ENCODE data around the gene CD300E. TPM values are rescaled to one million over a fixed set of nuclear protein-coding genes. Genes with fewer than 3 reads are reported as not detected.
A peak's percentile ranks its signal among the peaks of the same experiment; 100 is the strongest.

CD300E gene
- total and polyA plus RNA-seq, 2 donors (not counting 3 experiments of a cell fraction or from before 2014, with no cell fraction given): not detected

GRCh38 chr17:74643826-74644225, 20.3 kb upstream of the CD300E start:
- no peak overlapping the region for H3K4me2 ChIP-seq (ENCODE audit: insufficient read depth, low read length)
- H3K9me1 ChIP-seq (replicated peaks; ENCODE audit: control insufficient read depth, extremely low read depth, insufficient read depth, low read length): no peaks in the 10 kb centered on the region
- intact Hi-C loops (cut with micrococcal nuclease) (no loop called here), dilution Hi-C loops (cut with MboI; ENCODE audit: extremely low pct_ligation_motif_present, low sequenced_read_pairs) (no loop called here)
- FAIRE-seq (no peak), DNase-seq (ENCODE audit: low read depth, low spot score) (no peak)
- no TSS peak for BruUV-seq (replicated peaks)
- H3K27me3 ChIP-seq (ENCODE audit: control insufficient read depth in 2 of 2, insufficient read depth in 2 of 2, low read length in 2 of 2): no peaks in the 10 kb centered on the region
- no peak overlapping the region for H3K4me3 ChIP-seq (replicated peaks in 1 of 3; ENCODE audit: insufficient read depth in 1 of 3, low read depth in 1 of 3, low read length in 3 of 3)
- H3K27ac ChIP-seq (ENCODE audit: insufficient read depth, low read depth, low read length): no peak overlapping the region
- TF ChIP-seq EZH2 (IDR thresholded peaks at IDR 0.05; ENCODE audit: borderline replicate concordance, low read depth, low read length, severe bottlenecking): no peak
- TF ChIP-seq GATA2 (IDR thresholded peaks at IDR 0.05; ENCODE audit: insufficient read depth, insufficient read length, low read depth, low read length): no peak
- no peak for TF ChIP-seq CTCF (IDR thresholded peaks at IDR 0.05; ENCODE audit: extremely low read depth in 1 of 2, insufficient read depth in 1 of 2, low read depth in 1 of 2, low read length in 2 of 2)
- ChIA-PET POLR2A (no interaction called here), CTCF (no interaction called here)
- no peaks in the 10 kb centered on the region for H4K20me1 ChIP-seq (replicated peaks; ENCODE audit: control insufficient read depth, extremely low read depth, insufficient read depth, low read length)
- H3K4me1 ChIP-seq (ENCODE audit: control insufficient read depth, extremely low read depth, insufficient read depth, low read length): no peaks in the 10 kb centered on the region
- no peak overlapping the region for H2AFZ ChIP-seq (ENCODE audit: low read depth, low read length)
- no peaks in the 10 kb centered on the region for H3K36me3 ChIP-seq (ENCODE audit: control insufficient read depth in 2 of 2, extremely low read depth in 1 of 2, insufficient read depth in 2 of 2, low read length in 2 of 2)
- H3K79me2 ChIP-seq (ENCODE audit: control insufficient read depth, insufficient read depth, low read length): no peaks in the 10 kb centered on the region
- H3K9ac ChIP-seq (replicated peaks; ENCODE audit: extremely low read depth, insufficient read depth, low read length): no peak overlapping the region
- no peaks in the 10 kb centered on the region for H3K9me3 ChIP-seq (replicated peaks; ENCODE audit: control insufficient read depth, insufficient read depth, low read length)

- Histone ChIP-seq H3K9me3 (replicated peaks; ENCODE audit: control insufficient read depth, insufficient read depth, low read length) (no peaks in the 10 kb centered on the region), H3K36me3 (ENCODE audit: control insufficient read depth in 2 of 2, extremely low read depth in 1 of 2, insufficient read depth in 2 of 2, low read length in 2 of 2) (no peaks in the 10 kb centered on the region), H3K79me2 (ENCODE audit: control insufficient read depth, insufficient read depth, low read length) (no peaks in the 10 kb centered on the region), H4K20me1 (replicated peaks; ENCODE audit: control insufficient read depth, extremely low read depth, insufficient read depth, low read length) (no peaks in the 10 kb centered on the region), H3K9me1 (replicated peaks; ENCODE audit: control insufficient read depth, extremely low read depth, insufficient read depth, low read length) (no peaks in the 10 kb centered on the region), H3K4me1 (ENCODE audit: control insufficient read depth, extremely low read depth, insufficient read depth, low read length) (no peaks in the 10 kb centered on the region), H2AFZ (ENCODE audit: low read depth, low read length) (no peak overlapping the region), H3K4me3 (replicated peaks in 1 of 3; ENCODE audit: insufficient read depth in 1 of 3, low read depth in 1 of 3, low read length in 3 of 3) (no peak overlapping the region), H3K9ac (replicated peaks; ENCODE audit: extremely low read depth, insufficient read depth, low read length) (no peak overlapping the region), H3K27ac (ENCODE audit: insufficient read depth, low read depth, low read length) (no peak overlapping the region), H3K27me3 (ENCODE audit: control insufficient read depth in 2 of 2, insufficient read depth in 2 of 2, low read length in 2 of 2) (no peaks in the 10 kb centered on the region), H3K4me2 (ENCODE audit: insufficient read depth, low read length) (no peak overlapping the region)
- intact Hi-C loops (cut with micrococcal nuclease) (no loop called here), dilution Hi-C loops (cut with MboI; ENCODE audit: extremely low pct_ligation_motif_present, low sequenced_read_pairs) (no loop called here)
- DNase-seq (ENCODE audit: low read depth, low spot score) (no peak), FAIRE-seq (peak; percentile 15)
- POLR2A ChIA-PET: no interaction called here
- TF ChIP-seq MAX (IDR thresholded peaks at IDR 0.05; ENCODE audit: insufficient read depth, insufficient read length) (no peak), POLR2AphosphoS5 (IDR thresholded peaks at IDR 0.05; ENCODE audit: insufficient read depth, low read depth, low read length) (no peak), EZH2 (IDR thresholded peaks at IDR 0.05; ENCODE audit: borderline replicate concordance, low read depth, low read length, severe bottlenecking) (no peak), CTCF (IDR thresholded peaks at IDR 0.05; ENCODE audit: extremely low read depth in 1 of 2, insufficient read depth in 1 of 2, low read depth in 1 of 2, low read length in 2 of 2) (no peak), POLR2A (IDR thresholded peaks at IDR 0.05; ENCODE audit: low read depth, low read length) (no peak), JUN (IDR thresholded peaks at IDR 0.05; ENCODE audit: borderline replicate concordance, insufficient read depth, insufficient read length, low read depth) (no peak), FOS (IDR thresholded peaks at IDR 0.05; ENCODE audit: borderline replicate concordance, insufficient read depth, low read length) (no peak), GATA2 (IDR thresholded peaks at IDR 0.05; ENCODE audit: insufficient read depth, insufficient read length, low read depth, low read length) (no peak), MYC (IDR thresholded peaks at IDR 0.05; ENCODE audit: low read depth, low read length) (no peak)
- CTCF ChIA-PET: no interaction called here
- BruUV-seq (replicated peaks): no TSS peak
These were observed 19.5 kb upstream of the CD300E start for GRCh38 chr17:74642995-74643394.

All from endothelial cell of umbilical vein (primary cell).